ENCODE data around the gene SENP2. TPM values are rescaled to one million over a fixed set of nuclear protein-coding genes. Genes with fewer than 3 reads are reported as not detected.

SENP2 gene
- total and polyA plus RNA-seq, 5 experiments from 2014 or later = 12.3 to 53.1 (median 13.8) TPM

DNA sequence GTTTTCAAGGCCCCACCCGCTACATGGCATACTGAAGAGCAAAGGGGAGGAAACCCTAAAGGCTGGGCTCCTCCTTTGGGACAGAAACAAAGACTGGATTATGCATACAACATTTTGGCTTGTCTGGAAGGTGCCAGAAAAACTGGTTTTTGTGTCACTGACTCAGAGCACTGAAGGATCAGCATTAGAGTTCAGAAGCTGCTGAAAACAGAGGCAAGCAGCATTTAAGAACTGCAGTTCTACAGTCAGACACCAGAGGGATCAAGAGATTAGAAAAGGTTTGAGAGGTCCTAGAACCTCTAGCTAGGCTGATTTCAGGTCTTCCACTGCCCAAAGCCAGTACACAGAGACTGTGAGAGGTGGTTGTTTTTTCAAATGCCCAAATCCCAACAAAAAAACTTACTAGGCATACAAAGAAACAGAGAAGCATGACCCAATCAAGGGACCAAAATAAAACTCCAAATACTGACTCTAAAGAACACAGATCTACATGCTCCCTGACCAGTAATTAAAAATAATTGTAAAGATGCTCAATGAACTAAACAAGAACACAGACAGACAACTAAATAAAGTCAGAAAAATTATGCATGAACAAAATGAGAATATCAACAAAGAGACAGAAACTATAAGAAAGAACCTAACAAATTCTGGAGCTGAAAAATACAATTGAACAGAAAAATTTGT lies 91.2 kb downstream of the SENP2 start:
- Mint-ChIP-seq H3K27me3 (peaks cover 2 to 32% (median 6%) of the 10 kb centered on the region in 5 donors), H3K9me3 (peaks cover 6 to 25% (median 18%) of the 10 kb centered on the region in 9 donors), H3K36me3 (peaks cover 0 to 26% (median 11%) of the 10 kb centered on the region in 3 donors), H3K4me3 (no peak overlapping the region), H3K27ac (no peak overlapping the region), H3K4me1 (no peaks in the 10 kb centered on the region)
- DNase-seq = no peak
- POLR2A ChIA-PET = no interaction called here
- no peak for ATAC-seq

DNA sequence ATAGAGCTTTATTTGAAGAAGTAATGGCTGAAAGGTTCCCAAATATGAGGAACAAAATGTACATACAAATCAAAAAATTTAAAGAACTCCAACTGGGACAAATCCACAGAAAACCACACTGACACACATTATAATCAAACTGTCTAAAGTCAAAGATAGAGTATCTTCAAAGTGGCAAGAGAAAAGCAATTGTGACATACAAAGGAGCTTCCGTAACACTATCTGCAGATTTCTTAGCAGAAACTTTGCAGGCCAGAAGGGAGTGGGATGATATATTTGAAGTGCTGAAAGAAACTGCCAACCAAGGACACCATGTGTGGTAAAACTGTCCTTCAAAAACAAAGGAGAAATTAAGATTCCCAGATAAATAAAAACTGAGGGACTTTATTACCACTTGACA lies 91.9 kb downstream of the SENP2 start:
- Mint-ChIP-seq H3K27me3 (peaks cover 2 to 34% (median 6%) of the 10 kb centered on the region in 5 donors), H3K4me3 (no peak overlapping the region), H3K27ac (no peak overlapping the region), H3K4me1 (no peaks in the 10 kb centered on the region), H3K9me3 (peaks cover 6 to 25% (median 18%) of the 10 kb centered on the region in 9 donors), H3K36me3 (peaks cover 0 to 26% (median 11%) of the 10 kb centered on the region in 3 donors)
- POLR2A ChIA-PET = no interaction called here
- DNase-seq (no peak), ATAC-seq (no peak)

- ATAC-seq (no peak), DNase-seq (no peak)
- H3K9me3 Mint-ChIP-seq = peaks cover 6 to 25% (median 18%) of the 10 kb centered on the region in 9 donors
- H3K4me1 Mint-ChIP-seq = no peaks in the 10 kb centered on the region
- POLR2A ChIA-PET = no interaction called here
- H3K4me3 Mint-ChIP-seq = no peak overlapping the region
- H3K36me3 Mint-ChIP-seq = peaks cover 0 to 26% (median 11%) of the 10 kb centered on the region in 3 donors
- peaks cover 2 to 23% (median 3%) of the 10 kb centered on the region in 5 donors for H3K27me3 Mint-ChIP-seq
- no peak overlapping the region for H3K27ac Mint-ChIP-seq
Observed at GRCh38 chr3:185680231-185680630, 94.1 kb downstream of the SENP2 start.

Other genes starting within 250 kb of the SENP2 start
- gene MAP3K13, start 223.2 kb upstream of the SENP2 start, total RNA-seq = 10 to 100 TPM; 11.7 to 12.0 TPM
- gene MAP3K13, start 223.2 kb upstream of the SENP2 start, polyA plus RNA-seq = 10 to 100 TPM; 44.2 to 55.7 (median 48.6) TPM
- 10 to 100 TPM; 26.4 to 26.7 TPM for gene TMEM41A, start 87.3 kb upstream of the SENP2 start, total RNA-seq
- 10 to 100 TPM; 16.7 to 22.0 (median 19.3) TPM for gene TMEM41A, start 87.3 kb upstream of the SENP2 start, polyA plus RNA-seq
- not detected for gene LIPH, start 33.7 kb upstream of the SENP2 start, total RNA-seq
- not detected for gene LIPH, start 33.7 kb upstream of the SENP2 start, polyA plus RNA-seq
- under 1 TPM in 1 of 2 experiments, not detected in 1; 0.49 TPM for gene IGF2BP2, start 238.7 kb downstream of the SENP2 start, total RNA-seq
- gene IGF2BP2, start 238.7 kb downstream of the SENP2 start, polyA plus RNA-seq = not detected